Suppressor macrophage treated with lipopolysaccharide for 4 hours (primary cell): Measurements from ENCODE around the gene FLT1.

ENCODE experiments used
- DNase-seq: peaks from one replicate; pipeline ENCODE4 v3.0.0-alpha.2; 2020

FLT1 gene

DNA sequence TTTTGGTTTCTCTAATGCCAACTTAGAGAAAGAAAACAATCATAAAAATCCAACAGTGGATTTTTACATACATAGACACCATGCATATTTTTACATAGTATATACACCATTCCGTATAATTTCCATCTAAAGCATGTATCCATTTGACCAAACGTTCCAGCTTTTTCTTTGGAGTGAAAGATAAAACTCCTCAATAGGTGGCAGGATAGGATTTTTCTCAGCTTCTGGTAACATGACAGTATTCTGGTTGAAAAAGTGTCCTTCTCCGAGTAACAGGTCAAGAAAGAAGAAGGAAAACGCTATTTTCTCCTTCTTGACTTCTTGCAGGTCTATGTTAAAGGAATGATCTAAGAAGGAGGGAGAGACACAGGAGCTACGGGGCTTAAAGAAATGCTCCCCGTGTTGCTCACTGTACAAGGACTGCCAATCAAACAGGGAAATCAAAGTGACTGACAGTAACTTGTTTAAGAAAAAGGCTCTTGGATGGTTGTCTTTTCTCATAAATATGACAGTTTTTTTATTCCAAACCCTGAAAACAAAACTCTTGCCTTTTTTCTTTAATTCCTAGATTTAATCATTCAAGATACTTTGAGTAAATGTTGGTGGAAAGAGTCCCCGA is 11.5 kb downstream of the FLT1 start:
- DNase-seq: no peak

DNA sequence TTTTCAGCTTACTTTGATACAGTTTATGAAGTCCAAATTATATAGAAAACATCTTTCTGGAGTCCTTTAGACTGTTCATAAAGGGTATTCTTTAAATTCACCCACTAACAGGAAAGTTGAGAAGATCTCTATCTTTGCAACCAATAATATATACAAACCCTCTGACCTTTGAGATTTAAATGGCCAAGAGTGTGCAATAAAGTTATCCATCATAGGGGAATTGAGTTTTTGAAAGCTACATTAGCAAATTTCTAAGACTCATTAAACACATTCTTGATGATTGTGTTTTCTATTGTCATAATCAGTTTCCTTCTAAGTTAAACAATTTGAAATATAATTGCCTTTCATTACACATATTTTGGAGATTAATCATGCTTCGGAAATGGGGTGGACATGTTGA is 15.9 kb downstream of the FLT1 start:
- DNase-seq: no peak

DNA sequence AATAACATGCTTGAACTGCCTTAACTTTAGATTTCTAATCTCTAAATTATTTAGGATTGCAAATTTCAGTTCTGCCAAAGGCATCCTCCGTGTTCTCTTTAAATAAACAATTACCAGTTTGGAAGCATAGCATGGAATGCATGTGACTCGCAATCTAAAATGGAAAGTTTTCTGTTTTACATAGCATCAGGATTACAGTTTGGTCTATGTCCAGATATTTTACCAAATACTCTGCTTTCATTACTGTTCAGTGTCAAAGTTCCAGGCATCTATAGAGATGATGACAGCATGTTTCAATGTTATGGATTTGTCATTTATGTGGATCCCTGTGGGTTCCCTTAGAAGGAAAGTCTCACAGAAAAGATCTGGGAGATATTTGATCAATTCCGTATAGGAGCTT is 16.8 kb downstream of the FLT1 start:
- DNase-seq: no peak

DNA sequence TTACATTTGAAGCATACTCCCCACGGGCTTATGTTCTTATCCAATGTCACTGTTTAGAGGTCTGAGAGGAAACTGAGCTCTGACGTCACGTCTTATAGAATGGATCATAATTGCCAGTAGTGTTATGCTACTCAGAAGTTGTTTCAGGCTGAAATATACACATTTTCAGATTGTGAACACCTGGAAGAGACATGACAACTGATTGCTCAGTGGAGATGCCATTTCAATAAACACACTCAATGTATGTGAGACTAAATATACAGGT is 17.3 kb downstream of the FLT1 start:
- DNase-seq: no peak

DNA sequence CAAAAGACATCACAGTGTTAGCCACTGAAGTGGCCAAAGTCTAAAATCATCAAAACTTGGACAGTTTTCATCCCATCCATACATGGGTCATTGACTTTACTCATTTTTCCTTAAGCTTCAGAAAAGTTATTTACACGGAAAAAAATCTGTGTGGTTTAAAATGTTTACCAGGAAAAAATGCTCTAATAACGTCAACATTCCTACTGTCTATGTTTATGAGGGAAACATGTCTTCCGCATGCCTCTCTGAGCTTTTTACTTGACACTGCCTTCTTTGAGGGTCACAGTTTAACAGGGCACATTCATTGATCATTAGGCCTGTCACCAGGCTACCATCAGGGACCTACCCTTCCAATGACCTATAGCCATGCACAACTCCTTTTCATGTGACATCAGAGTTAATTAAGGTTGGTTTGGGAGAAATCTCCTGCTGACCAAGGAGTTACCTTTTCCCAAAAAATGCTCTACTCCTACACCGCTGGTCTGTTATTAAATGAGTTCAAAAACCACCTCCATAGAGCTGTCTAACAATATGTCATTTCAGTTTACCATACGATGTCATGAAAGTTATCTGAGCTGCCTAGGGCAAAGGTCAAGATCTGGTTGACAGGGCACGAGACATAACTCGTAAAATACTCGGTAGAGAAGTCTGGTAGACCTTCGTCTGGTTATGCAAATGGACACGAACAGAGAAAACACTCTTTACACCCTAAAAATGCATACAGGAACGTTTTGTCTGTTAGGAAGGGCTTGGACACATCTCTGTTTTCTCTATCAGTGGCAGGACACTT is 17.8 kb downstream of the FLT1 start:
- DNase-seq: no peak

DNA sequence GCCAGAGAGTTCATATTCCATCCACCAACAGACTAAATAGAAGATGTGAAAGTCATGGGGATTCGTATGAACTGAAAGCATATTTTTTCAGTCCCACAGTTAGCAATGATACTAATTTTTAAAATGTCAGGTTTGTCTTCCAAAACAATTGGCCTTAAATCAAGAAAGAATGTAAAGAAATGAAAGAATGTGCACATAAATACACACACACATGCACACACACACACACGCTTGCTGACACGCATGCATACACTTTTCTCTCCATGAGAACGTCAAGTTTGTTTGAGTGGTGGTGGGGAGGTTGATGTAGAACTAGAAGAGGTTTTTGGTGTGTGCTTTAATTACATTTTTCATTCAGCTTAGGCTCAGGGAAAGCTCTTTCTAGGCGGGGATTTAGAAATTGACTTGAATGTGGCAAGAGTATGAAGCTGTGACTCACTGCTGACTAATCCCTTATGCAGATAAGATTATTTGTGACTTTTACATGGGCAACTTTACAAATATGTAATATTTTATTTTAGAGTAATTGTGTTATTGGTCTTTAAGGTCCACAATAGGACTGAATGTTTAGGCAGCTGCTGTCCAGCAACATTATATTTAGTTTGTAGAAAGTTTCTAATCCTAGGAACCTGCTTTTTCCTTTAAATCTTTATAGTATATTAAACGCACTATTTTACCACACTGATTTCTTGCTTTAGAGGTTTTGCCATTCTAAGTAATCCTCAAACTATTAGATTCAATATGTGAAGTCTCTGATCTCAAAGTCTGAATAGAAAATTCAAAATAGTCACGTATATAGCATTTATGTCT is 18.8 kb downstream of the FLT1 start:
- DNase-seq: peak; percentile 80

DNA sequence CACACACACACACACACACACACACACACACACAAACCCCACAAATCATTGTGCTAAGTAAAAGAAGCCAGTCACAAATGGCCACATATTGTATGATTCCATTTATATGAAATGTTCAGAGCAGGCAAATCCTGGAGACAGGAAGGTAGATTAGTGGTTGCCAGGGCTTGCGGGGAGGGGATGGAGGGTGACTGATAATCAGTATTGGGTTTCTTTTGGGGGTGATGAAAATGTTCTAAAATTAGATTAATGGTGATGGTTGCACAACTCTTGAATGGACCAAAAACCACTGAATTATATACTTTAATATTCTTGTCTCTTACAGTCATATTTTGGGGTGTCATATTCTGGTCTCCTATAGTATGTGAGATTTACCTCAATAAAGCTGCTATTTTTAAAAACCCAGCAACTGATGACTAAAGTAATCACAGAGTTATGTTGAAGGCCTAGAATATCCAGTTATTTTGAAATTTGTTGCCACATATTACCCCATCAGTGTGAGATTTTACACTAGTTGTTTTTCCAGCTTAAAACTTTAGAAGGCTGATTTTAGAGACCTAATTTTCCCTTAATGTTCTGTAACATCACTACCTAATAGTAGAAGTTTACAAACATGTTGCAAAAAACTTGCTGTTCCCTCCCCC is 20.3 kb downstream of the FLT1 start:
- no peak for DNase-seq

DNA sequence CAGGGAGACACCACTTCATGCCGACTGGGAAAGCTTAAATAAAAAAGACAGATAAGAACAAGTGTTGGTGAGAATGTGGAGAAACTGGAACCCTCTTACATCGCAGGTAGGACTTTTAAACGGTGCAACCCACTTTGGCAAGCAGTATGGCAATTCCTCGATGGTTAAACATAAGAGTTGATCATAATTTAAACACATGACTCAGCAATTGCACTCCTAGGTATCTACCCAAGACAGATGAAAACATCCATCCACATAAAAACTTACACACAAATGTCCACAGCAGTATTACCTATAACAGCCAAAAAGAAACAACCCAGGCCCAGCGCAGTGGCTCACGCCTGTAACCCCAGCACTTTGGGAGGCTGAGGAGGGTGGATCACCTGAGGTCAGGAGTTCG is 21.9 kb downstream of the FLT1 start:
- no peak for DNase-seq

DNA sequence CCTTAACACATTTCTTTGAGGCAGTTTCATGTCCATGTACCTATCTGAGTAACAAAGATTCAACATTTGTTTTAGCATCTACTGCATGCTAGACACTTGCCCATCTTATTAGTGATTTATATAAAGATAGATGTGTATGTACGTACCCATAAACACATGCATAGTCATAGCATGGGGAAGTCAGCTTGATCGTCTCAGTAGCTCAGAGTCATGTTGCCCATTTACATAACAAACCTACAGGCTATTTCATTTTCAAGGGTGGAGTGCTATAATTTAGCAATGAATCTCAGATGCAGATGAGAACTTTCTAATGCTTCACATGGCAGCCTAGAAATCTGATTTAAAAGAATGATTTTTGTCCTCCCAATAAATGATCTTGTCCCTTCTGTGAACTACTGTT is 23.5 kb downstream of the FLT1 start:
- DNase-seq: peak; percentile 52

DNA sequence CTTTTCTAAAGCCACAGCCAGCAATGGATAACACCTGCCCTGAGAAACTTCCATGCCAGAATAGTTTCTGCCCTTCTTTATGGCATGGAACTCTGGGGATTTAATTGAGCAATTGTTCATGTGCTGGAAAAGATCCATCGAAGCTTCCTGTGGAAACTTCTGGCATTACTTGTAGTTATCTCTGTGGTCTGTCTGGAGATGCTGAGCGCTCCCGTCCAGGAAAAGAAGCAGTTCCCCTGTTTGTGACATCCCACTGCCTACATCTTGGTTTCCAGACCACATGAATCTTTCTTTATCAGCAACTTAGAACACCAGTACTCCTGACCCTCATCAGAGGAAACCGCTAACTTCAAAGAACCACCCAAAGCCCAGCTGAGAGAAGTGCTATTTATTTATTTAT is 24.6 kb downstream of the FLT1 start:
- DNase-seq: peak; percentile 30

DNA sequence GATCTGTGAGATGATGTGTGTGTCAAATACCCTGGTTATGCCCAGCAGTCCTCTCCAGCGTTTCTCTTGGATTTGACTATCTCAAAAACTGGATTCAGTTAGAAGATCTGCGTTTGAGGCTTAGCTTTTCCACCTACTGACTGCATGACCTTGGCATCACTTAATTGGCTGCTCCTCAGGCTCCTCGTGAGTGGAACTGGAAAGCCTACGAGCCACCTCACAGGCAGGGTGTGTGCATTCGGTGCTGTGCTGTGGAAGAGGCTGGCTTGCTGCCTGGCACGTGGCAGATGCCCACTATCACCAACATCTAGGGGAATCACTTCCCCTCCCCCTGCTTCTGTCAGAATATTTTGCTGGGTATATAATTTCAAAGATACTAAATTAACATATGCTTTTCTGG is 25.6 kb downstream of the FLT1 start:
- no peak for DNase-seq

DNA sequence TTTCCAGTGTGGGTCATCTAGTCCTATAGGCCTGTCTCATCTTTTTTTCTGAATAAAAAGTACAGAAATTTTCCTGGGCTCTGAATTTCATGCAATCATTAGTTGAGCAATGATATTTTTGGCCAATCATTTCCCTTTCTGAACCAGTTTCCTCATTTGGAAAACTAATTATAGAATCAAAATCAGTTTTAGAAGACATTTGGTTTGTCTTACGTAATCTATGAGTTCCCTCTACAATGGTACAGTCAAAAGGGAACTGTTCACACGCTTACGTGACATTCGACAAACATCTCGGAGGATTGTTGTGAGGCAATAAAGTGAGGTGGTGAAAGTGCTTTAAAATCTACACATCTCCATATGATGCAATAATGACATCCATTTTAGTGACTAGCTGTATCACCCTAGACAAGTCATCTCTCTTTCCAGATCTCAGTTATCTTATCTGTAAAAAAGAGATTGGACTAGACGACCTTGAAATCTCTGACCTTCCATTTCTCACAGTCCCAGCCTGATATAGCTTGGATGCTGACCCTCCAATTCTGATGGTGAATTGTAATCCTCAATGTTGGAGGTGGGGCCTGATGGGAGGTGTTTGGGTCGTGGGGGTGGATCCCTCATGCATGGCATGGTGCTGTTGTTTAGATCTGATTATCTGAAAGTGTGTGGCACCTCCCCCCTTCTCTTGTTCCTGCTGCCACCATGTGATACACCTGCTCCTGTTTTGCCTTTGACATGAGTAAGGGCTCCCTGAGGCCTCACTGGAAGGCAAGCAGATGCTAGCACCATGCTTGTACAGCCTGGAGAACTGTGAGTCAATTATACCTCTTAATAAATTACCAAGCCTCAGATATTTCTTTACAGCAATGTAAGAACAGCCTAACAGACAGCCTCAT is 26.7 kb downstream of the FLT1 start:
- peak; percentile 98 for DNase-seq

DNA sequence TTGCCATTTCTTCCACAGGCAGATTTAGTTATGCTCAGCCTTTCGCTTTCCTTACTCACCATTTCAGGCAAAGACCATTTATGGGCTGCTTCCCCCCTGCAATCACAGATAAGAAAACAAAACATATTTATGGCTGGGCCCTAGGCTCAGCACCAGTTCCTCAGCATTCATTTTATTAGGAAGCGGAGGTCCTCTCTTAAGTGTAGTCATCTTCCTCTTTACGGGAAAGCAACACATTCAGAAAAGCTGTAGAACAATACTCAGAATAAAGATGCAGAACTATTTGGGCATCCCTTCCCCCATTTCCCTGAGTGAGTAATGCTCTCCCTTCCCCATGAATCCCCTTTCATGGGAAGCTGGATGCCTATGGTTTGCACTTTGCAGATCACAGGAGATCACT is 27.9 kb downstream of the FLT1 start:
- DNase-seq: peak; percentile 53

DNA sequence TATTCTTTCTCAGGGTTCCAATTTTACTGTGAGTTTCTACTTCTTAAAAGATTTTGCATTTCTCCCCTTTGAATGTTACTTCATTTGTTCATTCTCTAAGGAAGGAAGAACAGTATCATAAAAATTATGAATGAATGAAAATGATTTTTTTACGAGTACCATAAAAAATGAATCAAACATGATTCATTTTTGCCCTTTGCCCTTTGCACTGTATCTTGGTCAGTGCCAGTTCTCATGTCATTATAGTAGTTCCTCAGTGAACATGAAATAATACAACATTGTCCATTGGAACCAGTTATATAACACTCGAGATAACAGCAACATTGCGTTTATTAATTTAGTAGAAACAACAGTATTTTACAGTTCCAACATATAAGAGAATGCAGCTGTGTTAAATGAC is 28.8 kb downstream of the FLT1 start:
- no peak for DNase-seq

DNA sequence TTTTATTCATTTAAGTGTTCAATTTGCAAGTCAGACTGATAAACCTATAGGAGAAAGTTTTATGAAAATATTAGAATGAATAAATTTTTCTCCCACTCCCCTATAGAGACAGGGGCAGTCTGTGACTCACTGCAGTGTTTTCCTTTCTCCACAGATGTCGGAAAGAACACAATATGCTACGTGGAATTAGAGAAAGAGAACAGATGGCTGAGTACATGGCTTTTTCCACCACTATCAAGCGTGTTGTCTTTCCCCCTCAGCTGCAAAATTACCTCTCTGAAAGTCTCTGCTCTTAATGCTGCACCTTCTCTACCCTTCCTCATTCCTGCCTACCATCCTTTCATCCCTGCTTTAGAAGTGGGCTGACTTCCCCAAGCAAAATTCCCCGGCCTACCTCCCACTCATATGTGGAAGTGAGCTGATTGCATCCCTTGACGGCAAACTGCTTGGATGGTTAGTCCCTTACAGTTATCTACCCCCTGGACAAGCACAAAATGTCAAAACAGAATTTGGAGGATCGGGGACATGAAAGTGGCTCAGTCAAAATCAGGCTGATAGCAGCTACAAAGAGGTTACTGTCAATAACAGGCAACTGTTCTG is 30.0 kb downstream of the FLT1 start:
- DNase-seq: no peak

DNA sequence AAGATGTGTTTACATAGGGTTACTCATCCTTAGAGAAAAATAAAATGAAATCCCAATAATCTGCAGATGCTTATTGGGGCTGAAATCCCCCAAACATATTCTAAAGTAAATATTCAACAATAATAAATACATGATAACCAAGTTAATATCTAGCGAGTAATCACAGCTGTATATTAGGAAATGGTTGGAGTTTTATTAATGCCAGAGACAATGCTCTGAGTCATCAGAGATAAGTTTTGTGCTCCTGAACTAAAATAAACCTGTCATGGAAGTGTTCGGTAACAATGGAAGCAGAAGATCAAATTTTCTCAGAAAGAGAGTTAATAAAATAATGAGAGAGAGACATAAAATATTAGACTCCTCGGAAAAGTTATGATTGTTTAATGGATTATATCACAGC is 31.4 kb downstream of the FLT1 start:
- no peak for DNase-seq

DNA sequence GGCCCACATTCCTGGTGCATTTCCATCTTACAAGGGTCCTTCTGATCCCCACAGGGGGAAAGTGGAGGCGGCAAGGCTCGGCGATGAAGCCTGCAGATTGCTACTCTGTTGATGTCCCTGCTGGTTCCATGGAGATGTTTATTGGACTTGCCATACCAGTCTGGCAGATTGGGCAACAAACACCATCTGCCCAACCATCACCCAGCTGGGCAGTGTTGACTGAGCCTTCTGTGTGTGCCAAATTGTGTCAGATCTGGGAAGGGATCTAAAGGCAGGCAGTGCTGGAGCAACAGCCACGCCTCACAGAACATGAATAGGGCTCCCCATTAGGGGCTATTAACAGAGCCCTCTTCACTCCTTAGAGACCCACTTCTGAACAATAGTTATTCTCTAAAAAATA is 35.0 kb downstream of the FLT1 start:
- no peak for DNase-seq

DNA sequence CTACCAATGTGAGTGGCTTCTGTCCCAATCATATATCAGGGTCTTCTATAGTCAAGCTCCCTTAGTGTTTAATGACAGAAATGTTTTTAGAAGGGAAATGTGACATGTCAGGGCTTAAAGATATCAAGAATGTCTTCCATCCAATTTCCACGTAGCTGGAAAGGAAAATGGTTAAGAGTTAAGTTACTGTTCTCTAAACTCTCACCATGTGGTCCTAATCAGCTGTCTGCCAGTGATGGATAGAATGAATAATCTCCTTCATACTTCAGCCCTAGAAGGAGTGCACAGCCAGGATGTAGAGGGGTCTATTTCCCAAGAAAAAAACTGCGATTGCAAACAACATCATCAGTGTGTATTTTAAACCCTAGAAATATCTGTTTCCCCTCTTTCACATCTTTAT is 36.3 kb downstream of the FLT1 start:
- DNase-seq: no peak

DNA sequence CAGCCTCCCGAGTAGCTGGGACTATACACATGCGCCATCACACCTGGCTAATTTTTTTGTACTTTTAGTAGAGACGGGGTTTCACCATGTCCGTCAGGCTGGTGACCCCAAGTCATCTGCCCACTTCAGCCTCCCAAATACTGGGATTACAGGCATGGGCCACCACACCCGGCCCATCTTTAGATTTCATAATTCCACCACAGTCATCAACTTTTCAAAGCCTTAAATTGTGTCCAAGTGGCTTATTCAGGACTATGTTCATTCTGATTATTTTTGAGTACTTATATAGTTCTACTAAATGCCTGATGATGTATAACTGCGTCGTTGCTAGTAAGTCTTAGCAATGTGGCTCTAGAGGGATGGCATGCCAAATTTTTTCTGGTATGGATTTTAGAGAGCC is 36.9 kb downstream of the FLT1 start:
- DNase-seq: no peak

DNA sequence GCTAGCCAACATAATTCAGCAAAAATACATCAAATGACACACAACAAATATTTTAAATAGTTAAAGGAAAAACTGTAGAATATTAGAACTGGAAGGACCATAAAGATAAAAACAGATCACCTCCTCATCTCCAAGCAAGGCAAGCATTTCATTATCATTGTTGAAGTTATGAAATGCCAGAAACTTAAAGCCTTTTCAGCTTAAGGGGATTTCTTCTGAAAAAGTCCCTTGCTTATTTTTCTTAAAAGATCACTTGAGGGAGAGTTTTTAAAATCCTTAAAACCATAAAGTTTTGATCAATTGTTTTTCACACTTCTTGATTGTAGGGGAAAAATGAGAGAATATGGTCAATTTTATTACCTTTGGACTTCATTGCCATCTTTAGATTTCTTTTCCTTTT is 37.4 kb downstream of the FLT1 start:
- DNase-seq: no peak

DNA sequence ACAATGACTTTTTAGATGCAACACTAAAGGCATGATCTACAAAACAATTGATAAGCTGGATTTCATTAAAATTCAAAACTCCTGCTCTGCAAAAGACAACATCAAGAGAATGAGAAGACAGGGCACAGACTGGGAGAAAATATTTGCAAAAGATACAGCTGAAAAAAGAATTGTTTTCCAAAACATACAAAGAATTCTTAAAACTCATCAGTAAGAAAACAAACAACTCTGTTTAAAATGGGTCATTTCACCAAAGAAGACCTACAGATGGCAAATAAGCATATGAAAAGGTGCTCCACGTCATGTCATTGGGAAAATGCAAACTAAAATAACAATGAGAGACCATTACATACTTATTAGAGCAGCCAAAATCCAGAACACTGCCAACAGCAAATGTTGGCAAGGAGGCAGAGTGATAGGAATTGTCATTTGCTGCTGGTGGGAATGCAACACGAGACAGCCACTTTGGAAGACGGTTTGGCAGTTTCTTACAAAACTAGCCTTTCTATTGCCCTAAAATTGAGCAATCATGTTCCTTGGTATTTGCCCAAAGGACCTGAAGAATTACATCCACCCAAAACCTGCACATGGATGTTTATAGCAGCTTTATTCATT is 39.2 kb downstream of the FLT1 start:
- DNase-seq: no peak

DNA sequence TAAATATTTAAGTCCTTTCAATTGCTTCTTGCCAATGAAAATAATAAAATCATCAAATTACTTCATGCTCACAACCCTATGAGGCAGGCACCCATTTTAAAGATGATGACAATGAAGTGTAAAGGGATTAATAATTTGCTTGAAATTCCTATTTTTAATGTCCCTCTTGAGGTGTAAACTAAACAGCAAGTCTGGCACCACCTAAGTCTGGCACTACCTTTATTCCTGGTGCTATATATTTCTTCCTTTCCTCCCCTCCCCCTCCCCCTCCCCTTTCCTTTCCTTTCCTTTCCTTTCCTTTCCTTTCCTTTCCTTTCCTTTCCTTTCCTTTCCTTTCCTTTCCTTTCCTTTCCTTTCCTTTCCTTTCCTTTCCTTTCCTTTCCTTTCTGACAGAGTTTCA is 42.2 kb downstream of the FLT1 start:
- DNase-seq: no peak
